PC-9 (cell line): ENCODE data around the gene CBLB.

Source experiments
- CTCF ChIP-seq: fragments of 200-600 bp; sonication (generic); conservative IDR thresholded peaks from 2 replicates; pipeline ENCODE4 v1.6.1; 2017; ENCODE audit warnings: mixed run types, antibody characterized with exemption, mild to moderate bottlenecking, moderate library complexity
- EZH2 ChIP-seq: fragments of 200-600 bp; sonication (generic); IDR thresholded peaks from 2 replicates; pipeline ENCODE4 v1.8.0; 2017; ENCODE audit warnings: antibody characterized with exemption, low read depth

DNA sequence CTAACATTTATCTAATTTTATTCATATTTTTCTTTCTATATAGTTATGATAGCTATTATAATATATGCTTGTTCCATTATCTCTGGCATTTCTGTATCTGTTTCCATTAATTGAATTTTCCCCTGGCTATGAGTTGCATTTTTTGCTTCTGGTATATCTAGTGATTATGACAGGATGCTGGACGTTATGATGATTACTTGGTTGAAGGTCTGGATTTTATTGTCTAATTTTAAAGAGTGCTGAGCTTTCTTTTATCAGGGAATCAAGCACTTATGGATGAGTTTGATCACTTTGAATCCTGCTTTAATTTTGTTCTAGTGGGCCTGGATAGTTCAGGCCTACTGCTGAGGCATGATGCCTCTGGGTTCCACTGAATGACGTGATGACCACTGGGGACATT lies 229.7 kb downstream of the CBLB start:
- TF ChIP-seq CTCF: no peak
- no peak for TF ChIP-seq EZH2
